ENCODE measurements around the gene BACE1. TPM values are rescaled to one million over a fixed set of nuclear protein-coding genes. Genes with fewer than 3 reads are reported as not detected.

BACE1 gene
- polyA plus RNA-seq, 1 donor from 2014 or later: 21.0 TPM

GRCh38 chr11:117281869-117282268 lies 34.2 kb downstream of the BACE1 start:
- no peaks in the 10 kb centered on the region for H3K9me2 ChIP-seq (ENCODE audit: insufficient read depth, low read length)
- no peak overlapping the region for H3K9ac ChIP-seq (ENCODE audit: low read length)
- no peaks in the 10 kb centered on the region for H4K20me1 ChIP-seq (ENCODE audit: insufficient read depth)
- TF ChIP-seq POLR2AphosphoS5 (IDR thresholded peaks at IDR 0.05): no peak
- no peak for TF ChIP-seq TAF1 (IDR thresholded peaks at IDR 0.05; ENCODE audit: low read depth)
- TF ChIP-seq RAD21 (conservative IDR thresholded peaks at IDR 0.05): no peak
- TF ChIP-seq MXI1 (conservative IDR thresholded peaks at IDR 0.05; ENCODE audit: poor library complexity, severe bottlenecking): no peak
- TF ChIP-seq CTCF (IDR thresholded peaks at IDR 0.05; ENCODE audit: poor library complexity, severe bottlenecking): no peak
- TF ChIP-seq SMC3 (conservative IDR thresholded peaks at IDR 0.05; ENCODE audit: poor library complexity): no peak
- no peak for TF ChIP-seq EZH2 (IDR thresholded peaks at IDR 0.05; ENCODE audit: borderline replicate concordance, insufficient read depth, low read length, poor library complexity, severe bottlenecking)
- TF ChIP-seq REST (IDR thresholded peaks at IDR 0.05; ENCODE audit: borderline replicate concordance): no peak
- no peak for TF ChIP-seq EP300 (conservative IDR thresholded peaks at IDR 0.05; ENCODE audit: poor library complexity, severe bottlenecking)
- H3F3A ChIP-seq (ENCODE audit: insufficient read depth, low read length, poor library complexity, severe bottlenecking): no peaks in the 10 kb centered on the region
- peaks cover 3% of the 10 kb centered on the region for H3K36me3 ChIP-seq (ENCODE audit: insufficient read depth, low read length)
- H3K79me2 ChIP-seq (replicated peaks; ENCODE audit: insufficient read depth, low read length): no peaks in the 10 kb centered on the region
- H3K4me3 ChIP-seq (ENCODE audit: low read length): no peak overlapping the region
- no peaks in the 10 kb centered on the region for H3K9me3 ChIP-seq (ENCODE audit: low read length)
- H3K4me2 ChIP-seq (ENCODE audit: low read length): no peak overlapping the region
- no peak overlapping the region for H2AFZ ChIP-seq (ENCODE audit: low read depth, low read length)
- H3K27ac ChIP-seq (ENCODE audit: low read length): no peak overlapping the region
- no peaks in the 10 kb centered on the region for H3K27me3 ChIP-seq (ENCODE audit: insufficient read depth, low read depth, low read length)

GRCh38 chr11:117281159-117281558 lies 34.9 kb downstream of the BACE1 start:
- Histone ChIP-seq H3K27me3 (ENCODE audit: insufficient read depth, low read depth, low read length) (no peaks in the 10 kb centered on the region), H3K27ac (ENCODE audit: low read length) (no peak overlapping the region), H3K79me2 (replicated peaks; ENCODE audit: insufficient read depth, low read length) (no peaks in the 10 kb centered on the region), H2AFZ (ENCODE audit: low read depth, low read length) (no peak overlapping the region), H4K20me1 (ENCODE audit: insufficient read depth) (no peaks in the 10 kb centered on the region), H3K4me3 (ENCODE audit: low read length) (no peak overlapping the region), H3F3A (ENCODE audit: insufficient read depth, low read length, poor library complexity, severe bottlenecking) (no peaks in the 10 kb centered on the region), H3K36me3 (ENCODE audit: insufficient read depth, low read length) (peaks cover 3% of the 10 kb centered on the region), H3K9me2 (ENCODE audit: insufficient read depth, low read length) (no peaks in the 10 kb centered on the region), H3K9ac (ENCODE audit: low read length) (no peak overlapping the region), H3K4me2 (ENCODE audit: low read length) (no peak overlapping the region), H3K9me3 (ENCODE audit: low read length) (no peaks in the 10 kb centered on the region)
- TF ChIP-seq TAF1 (IDR thresholded peaks at IDR 0.05; ENCODE audit: low read depth) (no peak), RAD21 (conservative IDR thresholded peaks at IDR 0.05) (no peak), MXI1 (conservative IDR thresholded peaks at IDR 0.05; ENCODE audit: poor library complexity, severe bottlenecking) (no peak), EZH2 (IDR thresholded peaks at IDR 0.05; ENCODE audit: borderline replicate concordance, insufficient read depth, low read length, poor library complexity, severe bottlenecking) (no peak), REST (IDR thresholded peaks at IDR 0.05; ENCODE audit: borderline replicate concordance) (no peak), POLR2AphosphoS5 (IDR thresholded peaks at IDR 0.05) (no peak), CTCF (IDR thresholded peaks at IDR 0.05; ENCODE audit: poor library complexity, severe bottlenecking) (no peak), SMC3 (conservative IDR thresholded peaks at IDR 0.05; ENCODE audit: poor library complexity) (no peak), EP300 (conservative IDR thresholded peaks at IDR 0.05; ENCODE audit: poor library complexity, severe bottlenecking) (no peak)

Measured in neural cell (in vitro differentiated cells).